K562 (cell line): ENCODE results near the gene MICU2. TPM values are rescaled to one million over a fixed set of nuclear protein-coding genes. Genes with fewer than 3 reads are reported as not detected.

ENCODE experiments used
- ATAC-seq: fragments of 200-7000 bp; cut with Tn5 transposase; 3 replicates; pipeline ENCODE4 v1.9.1; 2020; ENCODE audit warnings: moderate library complexity
- BruUV-seq: library from RNA; stranded (reverse); fragments of 400-500 nt; replicated peaks from 2 replicates; lab custom pipeline; 2021; lab: Mats Ljungman, UMichigan
- CTCF ChIA-PET: fragments of 300-600 bp; formaldehyde crosslinking; extraction: SDS; loops from one replicate; lab custom pipeline; 2021; ENCODE audit warnings: low intra/inter-chr PET ratio; lab: Yijun Ruan, JAX
- POLR2A ChIA-PET: fragments of 300-600, 350-650 bp; sonication (Branson Sonifier 250); formaldehyde crosslinking; extraction: SDS; loops from one replicate; lab custom pipeline; 2021; ENCODE audit warnings: antibody characterized with exemption, inconsistent platforms; lab: Yijun Ruan, JAX
- DNase-seq, 4 experiments: peaks; one replicate each; pipeline versions ENCODE4 v3.0.0 to v3.0.0-alpha.2; 2011 to 2018; ENCODE audit warnings: low spot score in 3 of 4, mixed read lengths in 3 of 4; ENCODE audit errors: extremely low read depth in 1 of 4
- FAIRE-seq: peaks from 2 replicates; lab custom pipeline; 2011; peaks lifted over from hg19 to GRCh38; lab: Jason Lieb, UNC
- H2AFZ ChIP-seq: 2 replicates; pipeline ENCODE4 v1.6.0; 2011; ENCODE audit warnings: low read depth, low read length, control low read depth, inconsistent platforms
- H3K27ac ChIP-seq: fragments of 200-600 bp; 3 replicates; pipeline ENCODE4 v1.8.0; 2011; ENCODE audit warnings: low read depth, mild to moderate bottlenecking, control low read depth, inconsistent platforms, low read length, moderate library complexity, mixed read lengths; ENCODE audit errors: extremely low read depth
- H3K27me3 ChIP-seq, 2 experiments: fragments of 300-600 bp in 1 of 2; 2 replicates in 1 of 2; 3 replicates in 1 of 2; pipeline versions ENCODE4 v1.6.0 to v1.8.0; 2011; ENCODE audit warnings: inconsistent platforms in 2 of 2, low read length in 2 of 2, mild to moderate bottlenecking in 1 of 2, mixed read lengths in 1 of 2, moderate library complexity in 1 of 2; ENCODE audit not compliant: control insufficient read depth in 2 of 2, insufficient read depth in 2 of 2
- H3K36me3 ChIP-seq: fragments of 300-600 bp; 3 replicates; pipeline ENCODE4 v1.8.0; 2011; ENCODE audit warnings: mild to moderate bottlenecking, low read length, inconsistent platforms; ENCODE audit not compliant: control insufficient read depth, insufficient read depth
- H3K4me1 ChIP-seq, 2 experiments: fragments of 200-600 bp in 1 of 2; replicated peaks in 1 of 2; 2 replicates in 1 of 2; 3 replicates in 1 of 2; pipeline versions ENCODE4 v1.5.1 to v1.8.0; 2011; ENCODE audit warnings: inconsistent platforms in 2 of 2, low read length in 2 of 2, mild to moderate bottlenecking in 1 of 2, mixed read lengths in 1 of 2, moderate library complexity in 1 of 2; ENCODE audit not compliant: control insufficient read depth in 2 of 2, insufficient read depth in 2 of 2
- H3K4me2 ChIP-seq: 2 replicates; pipeline ENCODE4 v1.6.1; 2011; ENCODE audit warnings: low read length, control low read depth, inconsistent platforms, mixed read lengths; ENCODE audit not compliant: insufficient read depth
- H3K4me3 ChIP-seq: fragments of 200-600 bp; sonication (generic), shearing (Covaris generic); 2 replicates; pipeline ENCODE4 v1.5.1; 2016; ENCODE audit warnings: control low read depth, inconsistent platforms
- H3K79me2 ChIP-seq: fragments of 200-600 bp; 3 replicates; pipeline ENCODE4 v1.8.0; 2011; ENCODE audit warnings: low read length, inconsistent platforms; ENCODE audit not compliant: control insufficient read depth, insufficient read depth
- H3K9ac ChIP-seq, 2 experiments: 2 replicates each; pipeline versions ENCODE4 v1.6.0 to v1.6.1; 2011; ENCODE audit warnings: low read depth in 2 of 2, low read length in 2 of 2, control low read depth in 1 of 2, inconsistent platforms in 1 of 2, mild to moderate bottlenecking in 1 of 2, mixed read lengths in 1 of 2; ENCODE audit not compliant: insufficient read depth in 1 of 2
- H3K9me1 ChIP-seq: one replicate; pipeline ENCODE4 v1.6.0; 2011; ENCODE audit warnings: inconsistent platforms, mild to moderate bottlenecking, low read length, moderate library complexity; ENCODE audit not compliant: control insufficient read depth, insufficient read depth
- H3K9me3 ChIP-seq: replicated peaks from 2 replicates; pipeline ENCODE4 v1.5.1; 2011; ENCODE audit warnings: low read depth, low read length, inconsistent platforms; ENCODE audit not compliant: control insufficient read depth, insufficient read depth
- H4K20me1 ChIP-seq: replicated peaks from 2 replicates; pipeline ENCODE4 v1.6.1; 2011; ENCODE audit warnings: low read length, inconsistent platforms, mixed read lengths; ENCODE audit not compliant: control insufficient read depth, insufficient read depth
- ELF2 ChIP-seq: fragments of 250-450 bp; sonication (Bioruptor Pico); IDR thresholded peaks from 2 replicates; pipeline ENCODE4 v1.5.0; 2021; ENCODE audit warnings: mild to moderate bottlenecking
- FOXA3 ChIP-seq, 2 experiments: fragments of 450-650 bp in 1 of 2; sonication (generic) in 1 of 2; formaldehyde crosslinking; IDR thresholded peaks in 1 of 2; conservative IDR thresholded peaks in 1 of 2; 2 replicates each; pipeline versions ENCODE4 v1.4.0 to v1.8.0; 2020 to 2022; ENCODE audit warnings: mild to moderate bottlenecking in 2 of 2, missing genetic modification reagents in 1 of 2
- GATA2 ChIP-seq: sonication (generic); formaldehyde crosslinking; IDR thresholded peaks from 2 replicates; pipeline ENCODE4 v1.4.0; 2020; ENCODE audit warnings: mild to moderate bottlenecking, missing genetic modification reagents
- REST ChIP-seq, 2 experiments: fragments of 450-650 bp; formaldehyde crosslinking in 1 of 2; IDR thresholded peaks; 2 replicates each; pipeline versions ENCODE4 v1.4.0 to v1.6.1; 2014 to 2020; ENCODE audit warnings: mild to moderate bottlenecking in 2 of 2, borderline replicate concordance in 1 of 2, low read depth in 1 of 2
- STAT5B ChIP-seq: fragments of 250-450 bp; sonication (Bioruptor Pico); IDR thresholded peaks from 2 replicates; pipeline ENCODE4 v1.8.0; 2021; ENCODE audit warnings: mild to moderate bottlenecking, inconsistent platforms
- WGBS: fragments of 100-300 bp; shearing (Covaris generic); methylation state at CpG from one replicate; pipeline ENCODE4 v1.1.6; 2016; ENCODE audit warnings: low coverage, mixed read lengths; ENCODE audit not compliant: insufficient coverage; ENCODE audit errors: missing lambda C conversion rate; 5-methylcytosine and 5-hydroxymethylcytosine counted together
- in situ Hi-C: fragments of 300-500 bp; cut with MboI; formaldehyde crosslinking; loops from 4 replicates; pipeline ENCODE4 v1.15.0; 2018; ENCODE audit warnings: inconsistent platforms, mixed read lengths
- intact Hi-C: fragments of 100-400 bp; cut with micrococcal nuclease; formaldehyde crosslinking; loops from 2 replicates; pipeline ENCODE4 v1.14.2; 2022
- polyA plus RNA-seq, 8 experiments: library from polyadenylated mRNA; depleted of rRNA in 4 of 8; stranded (reverse) in 5 of 8; unstranded in 3 of 8; fragments of >200 nt; fragmentation: Nextera tagmentation in 2 of 8; fragmentation: Illumina TruSeq in 1 of 8; extraction: Ambion mirVana in 2 of 8; extraction: Trizol in 1 of 8; gene quantifications; 2 replicates each; pipeline versions ENCODE4 v1.2.1 to v1.2.3, GENCODE V29; 2011 to 2014; ENCODE audit warnings: inconsistent platforms in 1 of 8, missing spikeins in 1 of 8
- total RNA-seq, 7 experiments: library from RNA; depleted of rRNA in 6 of 7; stranded (reverse); fragments of >200 nt in 6 of 7; fragmentation: Illumina TruSeq in 2 of 7; extraction: Trizol in 2 of 7; gene quantifications; 2 replicates each; pipeline versions ENCODE4 v1.2.1 to v1.2.3, GENCODE V29; 2011 to 2021; ENCODE audit warnings: low replicate concordance in 1 of 7

MICU2 gene
- total and polyA plus RNA-seq, 9 of the 15 experiments (the other 6 are each of a cell fraction or from before 2014, with no cell fraction given), result 9.1 to 41.8 (median 33.4) TPM

GRCh38 chr13:21526707-21527540 lies 77.0 kb downstream of the MICU2 start:
- no peaks in the 10 kb centered on the region for H3K79me2 ChIP-seq
- no peak overlapping the region for H3K27ac ChIP-seq
- TF ChIP-seq FOXA3 (CRISPR knock-in tag; conservative IDR thresholded peaks at IDR 0.05 in 1 of 2, IDR thresholded peaks at IDR 0.05 in 1 of 2) (no peak), ELF2 (CRISPR knock-in tag) (no peak), GATA2 (CRISPR knock-in tag) (no peak), STAT5B (no peak), REST (IDR thresholded peaks at IDR 0.05; ENCODE audit: borderline replicate concordance) (no peak), REST (CRISPR knock-in tag; IDR thresholded peaks at IDR 0.05; ENCODE audit: low read depth) (no peak)
- DNase-seq (no peak), FAIRE-seq (no peak), ATAC-seq (no peak)
- 93% methylated on average over 6 of the region's 6 CpGs for WGBS
- no peak overlapping the region for H3K4me3 ChIP-seq
- H3K27me3 ChIP-seq, result no peaks in the 10 kb centered on the region
- ChIA-PET CTCF (no interaction called here), POLR2A (no interaction called here)
- H3K9me3 ChIP-seq, result no peaks in the 10 kb centered on the region
- no TSS peak for BruUV-seq
- H4K20me1 ChIP-seq, result no peaks in the 10 kb centered on the region
- H3K4me1 ChIP-seq, result peaks cover 7 to 24% of the 10 kb centered on the region in 2 experiments; a peak in 4 of 5 replicates
- no peaks in the 10 kb centered on the region for H3K9me1 ChIP-seq
- H3K9ac ChIP-seq, result no peak overlapping the region
- no peak overlapping the region for H3K4me2 ChIP-seq
- in situ Hi-C loops, result no loop called here
- intact Hi-C loops, result loop anchor here (10.0 kb wide), 1 partner anchor 78 kb away; the partner anchor contains the start of gene MICU2
- H2AFZ ChIP-seq, result no peak overlapping the region
- H3K36me3 ChIP-seq, result no peaks in the 10 kb centered on the region
